Suppressor macrophage treated with lipopolysaccharide for 1 hour (primary cell): ENCODE measurements around the gene TMEM63A.
"Not testable (repeated sequence)": the region's sequence is repeated elsewhere in the genome, so short reads cannot be mapped to it uniquely, and the experiment has no call there.

ENCODE experiments used
- DNase-seq, 3 donors: peaks; one replicate each; pipeline ENCODE4 v3.0.0-alpha.2; 2020 to 2022

The TMEM63A gene

DNA sequence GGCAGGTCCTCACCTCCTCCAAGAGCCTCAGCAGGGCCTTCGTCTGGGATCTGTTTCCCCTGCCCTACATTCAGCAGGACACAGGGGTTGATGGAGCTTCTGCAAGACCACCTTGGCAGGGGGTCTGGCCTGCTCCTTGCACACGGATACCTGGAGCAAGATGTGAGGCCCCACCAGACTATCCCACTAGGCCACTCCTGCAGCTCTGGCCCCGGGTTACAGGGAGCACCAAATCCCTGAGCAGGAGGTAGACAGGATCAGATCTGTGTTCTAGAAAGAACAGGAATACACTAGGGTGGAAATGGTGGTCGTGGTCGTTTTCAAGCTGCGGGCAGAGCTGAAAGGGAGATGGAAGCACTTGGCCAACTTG is 38.8 kb downstream of the TMEM63A start:
- no peak for DNase-seq

DNA sequence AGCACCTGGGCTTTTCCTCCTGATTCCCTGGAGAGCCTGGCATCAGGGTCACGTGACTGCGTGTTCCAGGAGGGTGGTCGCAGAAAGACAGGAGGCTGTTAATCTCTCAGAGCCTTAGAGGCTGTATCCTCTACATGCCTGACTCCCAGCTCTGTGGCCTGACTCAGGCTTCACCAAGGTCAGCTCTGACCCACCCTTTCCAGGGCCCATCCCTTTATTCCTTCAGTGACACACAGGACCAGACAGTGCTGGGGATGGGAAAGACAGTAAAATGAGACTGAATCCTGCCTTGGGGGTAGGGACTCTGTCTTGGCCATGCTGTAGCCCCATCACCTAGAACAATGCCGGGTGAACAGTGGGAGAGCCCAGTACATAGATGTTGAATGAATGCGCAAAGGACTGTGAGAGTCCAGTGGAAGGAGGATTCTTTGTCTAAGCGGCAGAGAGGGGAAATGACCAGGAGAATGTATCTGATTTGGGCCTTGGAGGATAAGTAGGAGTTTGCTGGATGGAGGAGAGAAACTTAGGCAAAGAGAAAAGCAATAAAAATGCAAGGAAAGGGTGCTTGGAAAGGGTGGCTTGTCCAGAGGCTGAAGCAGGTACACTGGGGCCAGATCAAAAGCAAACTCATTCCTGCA is 39.3 kb downstream of the TMEM63A start:
- no peak for DNase-seq

DNA sequence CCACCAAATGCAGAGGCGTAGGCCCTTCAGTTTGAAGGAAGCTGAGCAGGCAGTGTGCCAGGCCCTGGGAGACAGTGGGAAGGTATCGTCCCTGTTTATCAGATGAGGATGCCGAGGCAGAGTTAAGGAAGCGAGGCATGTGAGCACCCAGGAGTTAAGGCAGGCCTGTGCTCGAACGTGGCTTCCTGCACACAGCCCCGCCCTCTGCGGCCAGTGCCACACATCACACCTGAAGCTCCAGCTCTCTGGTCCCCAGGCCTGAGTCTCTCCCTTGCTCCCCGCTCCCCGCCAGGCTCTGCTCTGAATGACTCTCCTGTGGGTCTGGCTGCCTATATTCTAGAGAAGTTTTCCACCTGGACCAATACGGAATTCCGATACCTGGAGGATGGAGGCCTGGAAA is 40.1 kb downstream of the TMEM63A start:
- no peak for DNase-seq

DNA sequence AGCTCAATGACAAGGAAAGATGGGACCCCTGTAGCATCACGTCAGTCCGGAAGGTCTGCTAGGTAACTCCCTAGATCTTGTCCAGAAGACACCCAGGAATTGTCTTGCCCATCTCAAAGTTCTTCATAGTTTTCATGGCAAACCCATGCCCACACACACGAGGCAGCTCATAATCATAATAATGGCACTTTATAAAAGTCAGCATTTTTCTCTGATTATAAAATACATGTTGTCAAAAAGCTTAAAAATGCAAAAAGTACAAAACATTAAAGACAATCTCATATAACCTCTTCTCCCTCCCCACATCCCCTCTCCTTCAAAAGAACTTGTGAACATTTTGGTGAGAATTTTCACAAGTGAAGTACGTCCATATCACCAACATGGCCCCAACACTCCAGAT is 41.5 kb downstream of the TMEM63A start:
- DNase-seq = no peak

DNA sequence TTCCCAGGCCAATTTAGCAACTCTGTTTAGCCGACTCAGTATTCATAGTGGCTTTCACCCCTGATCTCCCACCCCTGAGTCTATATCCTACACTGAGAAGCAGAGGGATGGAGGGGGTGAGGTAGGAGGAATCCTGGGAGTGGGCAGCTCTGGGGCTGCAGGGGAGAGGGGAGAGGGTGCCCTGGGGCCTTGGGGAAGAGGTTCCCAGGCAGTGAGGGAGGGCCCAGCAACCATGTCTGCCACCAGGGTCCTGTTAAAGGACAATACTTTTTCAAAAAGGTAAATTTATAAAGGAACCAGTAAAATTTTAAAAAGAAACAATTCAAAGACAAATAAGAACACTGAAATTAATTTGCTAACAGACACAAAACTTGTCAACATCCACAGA is 42.0 kb downstream of the TMEM63A start:
- DNase-seq = no peak

DNA sequence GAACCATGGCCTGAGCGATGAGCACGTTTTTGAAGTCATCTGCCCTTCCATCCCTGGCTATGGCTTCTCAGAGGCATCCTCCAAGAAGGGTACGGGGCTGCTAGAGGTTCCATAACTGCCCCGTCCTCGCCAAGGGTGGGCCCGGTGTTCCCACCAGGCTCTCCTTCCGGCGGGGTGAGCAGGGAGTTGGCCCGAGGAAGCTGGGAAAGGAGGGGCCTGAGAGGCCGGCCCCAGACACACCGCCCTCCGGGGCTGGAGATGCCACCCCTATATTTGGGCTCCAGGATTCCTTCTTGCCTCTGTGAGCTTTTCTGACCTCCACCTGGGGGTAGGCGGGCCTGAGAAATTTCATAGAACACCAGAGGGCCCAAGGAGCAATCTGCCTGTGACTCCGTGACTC is 43.4 kb downstream of the TMEM63A start:
- DNase-seq = no peak

DNA sequence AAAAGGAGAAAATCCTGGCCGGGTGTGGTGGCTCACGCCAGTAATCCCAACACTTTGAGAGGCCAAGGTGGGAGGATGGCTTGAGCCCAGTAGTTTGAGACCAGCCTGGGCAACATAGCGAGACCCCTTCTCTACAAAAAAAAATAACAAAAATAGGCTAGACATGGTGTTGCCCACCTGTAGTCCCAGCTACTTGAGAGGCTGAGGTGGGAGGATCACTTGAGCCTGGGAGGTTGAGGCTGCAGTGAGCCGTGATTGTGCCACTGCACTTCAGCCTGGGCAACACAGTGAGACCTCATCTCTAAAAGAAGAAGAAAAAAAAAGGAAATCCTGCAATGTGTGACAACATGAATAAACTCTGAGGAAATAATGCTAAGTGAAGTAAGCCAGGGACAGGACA is 45.9 kb downstream of the TMEM63A start:
- not testable (repeated sequence) for DNase-seq

DNA sequence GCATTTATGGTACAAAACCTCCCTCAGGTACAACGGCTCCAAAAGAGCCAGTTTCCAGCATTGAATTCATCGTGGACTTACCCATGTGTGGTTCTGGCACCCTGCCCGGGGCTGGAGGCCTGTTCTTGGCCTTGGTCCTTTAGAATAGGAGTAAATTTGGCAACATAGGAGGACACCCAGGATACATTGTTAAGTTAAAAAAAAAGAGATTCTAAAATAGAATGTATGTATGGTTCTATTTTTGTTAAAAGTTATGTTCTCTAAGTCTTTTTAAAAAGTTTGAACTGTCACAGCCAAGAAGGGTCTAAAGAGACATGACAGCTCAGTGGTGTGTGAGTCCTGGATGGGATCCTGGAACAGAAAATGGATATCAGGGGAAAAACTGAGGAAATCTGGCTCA is 46.3 kb downstream of the TMEM63A start:
- DNase-seq = no peak

DNA sequence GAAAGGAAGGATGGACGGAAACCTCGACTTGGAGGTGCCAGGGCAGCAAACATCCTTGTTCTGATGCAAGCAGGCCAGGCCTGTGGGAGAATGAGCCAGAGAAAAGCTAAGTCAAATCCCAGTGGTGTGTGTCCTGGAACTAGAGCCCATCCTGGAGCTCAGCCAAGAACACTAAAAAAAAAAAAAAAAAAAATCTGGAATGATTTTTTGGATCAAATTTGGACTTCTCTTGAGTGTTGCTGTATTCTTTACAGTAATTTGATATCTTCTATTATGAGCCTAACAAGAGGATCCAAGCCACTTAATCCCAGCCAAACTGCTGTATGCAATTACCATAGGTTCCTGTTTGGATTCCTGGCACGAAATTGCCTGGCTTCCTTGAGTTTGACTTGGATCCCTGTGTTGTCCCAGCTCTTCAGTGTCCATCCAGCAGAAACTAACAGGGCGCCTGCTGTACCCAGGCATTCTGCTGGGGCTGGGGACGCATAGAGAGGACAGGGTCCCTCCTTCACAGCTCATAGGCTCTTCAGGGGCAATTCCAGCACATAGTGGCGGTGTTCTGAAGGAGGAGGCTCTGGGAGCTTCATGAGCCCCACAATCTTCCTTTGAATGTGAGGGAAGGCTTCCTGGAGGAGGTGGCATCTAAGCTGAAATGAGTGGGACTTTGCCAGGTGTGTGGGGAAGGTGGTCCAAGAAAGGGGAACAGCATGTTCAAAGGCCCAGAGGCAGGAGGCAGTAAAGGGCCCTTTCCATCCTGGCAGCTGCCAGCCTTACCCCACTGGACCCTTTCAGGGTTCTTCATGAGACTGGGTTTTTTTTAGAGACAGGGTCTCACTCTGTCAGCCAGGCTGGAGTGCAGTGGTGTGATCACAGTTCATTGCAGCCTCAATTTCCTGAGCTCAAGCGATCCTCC is 47.5 kb downstream of the TMEM63A start:
- no peak for DNase-seq

DNA sequence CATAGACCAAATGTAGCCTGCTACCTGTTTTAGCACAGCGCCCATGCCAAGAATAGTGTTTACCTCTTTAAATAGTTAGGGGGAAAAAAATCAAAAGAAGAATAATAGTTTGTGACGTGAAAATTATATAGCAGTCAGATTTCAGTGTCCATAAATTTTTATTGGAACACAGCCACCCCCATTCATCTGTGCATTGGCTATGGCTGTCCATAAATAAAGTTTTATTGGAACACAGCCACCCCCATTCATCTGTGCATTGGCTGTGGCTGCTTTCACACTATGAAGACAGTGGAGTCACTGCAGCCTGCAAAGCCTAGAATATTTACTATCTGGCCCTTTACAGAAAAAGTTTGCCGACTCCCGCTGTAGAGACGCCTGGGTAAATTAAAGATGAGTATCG is 51.3 kb downstream of the TMEM63A start:
- no peak for DNase-seq

DNA sequence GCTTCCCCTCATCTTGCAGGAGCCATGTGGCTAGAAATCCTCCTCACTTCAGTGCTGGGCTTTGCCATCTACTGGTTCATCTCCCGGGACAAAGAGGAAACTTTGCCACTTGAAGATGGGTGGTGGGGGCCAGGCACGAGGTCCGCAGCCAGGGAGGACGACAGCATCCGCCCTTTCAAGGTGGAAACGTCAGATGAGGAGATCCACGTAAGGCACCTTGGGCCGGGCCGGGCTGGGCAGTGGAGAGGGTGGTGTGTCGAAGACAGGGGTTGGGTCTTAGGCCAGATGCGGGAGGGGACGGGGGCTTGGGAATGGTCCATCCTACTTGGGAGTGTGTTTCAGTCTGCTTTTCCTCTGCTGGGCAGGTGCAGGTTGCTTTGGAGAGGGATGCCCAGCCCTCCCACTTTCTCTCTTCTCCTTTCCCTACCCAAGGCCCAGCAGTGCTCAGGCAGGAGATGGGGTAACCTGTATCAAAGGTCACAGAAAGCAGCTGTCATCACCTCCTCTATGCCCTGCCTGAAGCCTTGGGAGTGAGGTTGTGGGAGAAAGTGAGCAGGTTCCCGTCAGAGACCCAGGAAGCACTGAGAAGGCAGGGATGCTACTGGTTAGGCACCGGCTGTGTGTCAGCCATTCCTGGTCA is 53.4 kb downstream of the TMEM63A start:
- no peak for DNase-seq

DNA sequence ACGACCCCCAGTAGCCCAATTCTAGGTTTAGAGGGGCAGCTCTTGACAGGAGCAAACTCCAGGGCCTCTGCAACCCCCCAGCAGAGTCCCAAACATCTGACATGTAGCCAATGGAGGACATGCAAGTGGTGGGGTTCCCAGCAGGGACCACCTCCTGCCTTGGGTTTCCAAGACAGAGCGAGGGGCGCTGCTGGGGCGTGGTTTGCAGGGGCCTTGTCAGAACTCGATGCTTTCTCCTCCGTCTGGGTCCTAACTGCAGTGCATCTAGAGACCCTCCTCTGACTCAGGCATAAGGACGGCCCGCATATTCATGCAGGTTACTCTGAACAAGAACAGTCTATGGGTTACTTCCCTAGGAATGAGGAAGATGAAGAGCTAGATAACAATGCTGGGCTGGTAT is 55.1 kb downstream of the TMEM63A start:
- DNase-seq = no peak

DNA sequence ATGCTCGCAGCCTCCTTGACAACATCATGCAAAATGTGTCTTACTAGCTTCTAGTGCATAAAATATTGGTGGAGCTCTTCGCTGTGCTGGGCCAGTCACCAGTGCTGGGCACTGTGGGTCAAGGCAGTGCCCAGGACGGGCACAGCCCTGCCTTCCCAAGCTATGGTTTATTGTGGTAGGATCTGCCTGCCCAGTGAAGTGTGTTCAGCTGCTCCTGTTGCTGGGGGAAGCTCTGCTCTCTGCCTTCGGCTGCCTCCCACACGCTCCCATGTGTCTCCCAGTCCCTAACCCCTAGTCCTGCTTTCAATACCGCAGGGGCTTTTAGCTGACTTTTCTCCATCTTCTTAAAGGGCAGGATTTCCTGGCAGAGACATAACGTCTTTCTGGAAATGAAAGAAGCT is 56.6 kb downstream of the TMEM63A start:
- DNase-seq = peak; percentile 17 to 56 (median 53)

DNA sequence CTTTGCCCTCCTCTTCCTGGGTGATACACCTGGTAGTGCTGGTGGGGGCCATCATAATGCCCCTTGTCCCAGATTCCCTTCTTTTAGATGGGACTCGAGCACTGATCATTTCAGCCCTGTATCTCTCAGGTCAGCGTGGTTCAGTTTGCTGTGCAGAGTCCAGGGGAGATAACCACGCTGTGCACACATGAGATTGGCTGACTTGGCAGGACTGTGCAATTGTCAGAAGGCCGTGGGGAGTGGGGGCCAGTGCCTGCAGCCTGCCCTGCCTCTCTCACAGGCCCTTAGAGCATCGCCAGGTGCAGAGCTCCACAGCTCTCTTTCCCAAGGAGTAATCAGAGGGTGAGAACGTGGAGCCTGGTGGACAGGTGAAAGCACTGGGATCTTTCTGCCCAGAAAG is 57.1 kb downstream of the TMEM63A start:
- DNase-seq = no peak

DNA sequence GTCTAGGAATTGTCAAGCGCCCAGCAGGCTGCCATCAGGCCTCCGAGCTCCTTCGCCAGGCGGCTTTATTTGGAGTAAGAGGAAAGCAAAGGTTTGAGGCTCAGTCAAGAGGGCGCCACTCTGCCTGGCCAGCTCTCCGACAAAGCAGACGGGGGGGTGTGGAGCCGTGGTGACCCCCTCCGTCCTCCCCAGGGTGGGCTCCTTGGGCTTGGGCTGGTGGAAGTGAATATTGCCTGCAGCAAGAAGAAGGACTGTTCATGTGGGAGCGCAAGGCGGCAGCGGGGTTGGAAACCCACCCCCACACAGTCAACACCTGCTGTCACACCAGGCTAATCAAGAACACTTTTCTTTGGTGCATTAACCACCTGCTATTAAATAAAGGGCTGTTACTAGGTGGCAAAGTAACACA is 57.6 kb downstream of the TMEM63A start:
- DNase-seq = no peak

DNA sequence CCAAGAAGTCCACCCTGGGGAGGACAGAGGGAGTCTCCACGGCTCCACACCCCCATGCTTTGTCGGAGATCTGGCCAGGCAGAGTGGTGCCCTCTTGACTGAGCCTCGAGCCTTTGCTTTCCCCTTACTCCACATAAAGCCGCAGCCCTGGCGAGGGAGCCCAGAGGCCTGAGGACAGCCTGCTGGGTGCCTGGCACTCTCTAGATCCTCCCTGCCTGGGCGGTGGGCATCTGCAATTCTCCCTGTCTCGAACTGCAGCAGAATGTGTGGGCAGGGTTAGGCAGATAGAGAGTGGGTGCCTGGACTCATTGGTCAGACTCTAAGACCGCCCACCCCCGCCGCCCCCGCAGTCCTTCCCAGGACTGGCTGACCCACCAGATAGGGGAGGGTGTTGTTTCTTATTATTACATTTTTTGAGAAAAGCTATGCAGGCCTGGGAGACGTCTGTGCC is 58.3 kb downstream of the TMEM63A start:
- no peak for DNase-seq

DNA sequence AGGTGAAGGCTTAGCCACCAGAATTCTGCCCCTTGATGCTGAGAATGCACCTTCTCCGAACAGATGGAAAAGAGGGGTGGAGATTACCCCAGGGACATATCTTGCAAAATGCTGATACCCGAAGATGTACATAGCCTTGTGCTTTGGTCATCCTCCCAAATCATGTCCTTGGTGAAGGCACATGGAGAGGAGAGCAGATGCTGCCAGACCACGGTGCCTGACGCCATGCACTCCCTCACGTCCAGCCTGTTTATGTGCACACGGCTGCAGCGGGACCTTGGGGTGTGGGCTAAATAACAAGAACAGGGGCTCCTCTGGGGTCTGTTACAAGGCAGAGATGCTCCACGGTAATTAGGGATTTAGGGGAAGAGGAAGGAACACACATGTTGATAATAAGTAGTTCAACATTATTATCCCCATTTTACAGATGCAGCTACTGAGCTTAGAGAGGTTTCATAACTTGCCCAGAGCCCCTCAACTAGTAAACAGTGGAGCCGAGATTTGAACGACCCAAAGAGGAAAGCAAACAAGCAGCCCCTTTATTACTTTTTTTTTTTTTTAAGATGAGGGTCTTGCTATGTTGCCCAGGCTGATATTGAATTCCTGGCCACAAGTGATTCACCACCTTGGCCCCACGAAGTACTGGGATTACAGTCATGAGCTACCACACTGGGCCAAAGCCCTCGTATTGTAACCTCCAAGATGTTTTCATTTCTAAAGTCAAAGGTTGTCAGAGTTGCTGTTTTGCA is 59.4 kb downstream of the TMEM63A start:
- DNase-seq = no peak

DNA sequence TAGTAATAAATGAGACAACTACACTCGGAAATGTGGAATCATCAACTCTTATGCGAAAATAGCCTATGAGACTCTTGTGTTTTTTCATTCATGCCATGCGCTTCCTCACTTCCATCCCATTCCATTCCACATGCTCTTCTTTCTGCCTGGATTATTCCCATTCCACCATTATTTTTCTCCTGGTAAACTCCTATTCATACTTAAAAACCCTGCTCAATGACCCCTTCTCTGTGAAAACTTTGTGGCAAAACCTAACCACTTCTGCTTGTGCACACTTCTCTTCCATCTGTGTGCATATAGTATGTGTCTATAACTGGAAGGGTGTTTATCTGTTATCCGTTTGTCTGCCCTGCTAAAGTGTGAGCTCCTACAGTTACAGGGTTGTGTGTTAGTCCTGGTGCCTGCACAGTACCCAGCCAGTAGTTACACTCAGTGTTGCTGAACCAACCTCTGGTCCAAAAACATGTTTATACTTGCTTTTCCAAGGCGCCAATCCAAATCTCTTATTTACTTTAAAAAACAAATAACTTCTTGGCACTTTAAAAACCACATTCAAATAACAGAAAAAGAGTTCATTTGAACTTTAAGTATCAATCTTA is 61.6 kb downstream of the TMEM63A start:
- DNase-seq = no peak

DNA sequence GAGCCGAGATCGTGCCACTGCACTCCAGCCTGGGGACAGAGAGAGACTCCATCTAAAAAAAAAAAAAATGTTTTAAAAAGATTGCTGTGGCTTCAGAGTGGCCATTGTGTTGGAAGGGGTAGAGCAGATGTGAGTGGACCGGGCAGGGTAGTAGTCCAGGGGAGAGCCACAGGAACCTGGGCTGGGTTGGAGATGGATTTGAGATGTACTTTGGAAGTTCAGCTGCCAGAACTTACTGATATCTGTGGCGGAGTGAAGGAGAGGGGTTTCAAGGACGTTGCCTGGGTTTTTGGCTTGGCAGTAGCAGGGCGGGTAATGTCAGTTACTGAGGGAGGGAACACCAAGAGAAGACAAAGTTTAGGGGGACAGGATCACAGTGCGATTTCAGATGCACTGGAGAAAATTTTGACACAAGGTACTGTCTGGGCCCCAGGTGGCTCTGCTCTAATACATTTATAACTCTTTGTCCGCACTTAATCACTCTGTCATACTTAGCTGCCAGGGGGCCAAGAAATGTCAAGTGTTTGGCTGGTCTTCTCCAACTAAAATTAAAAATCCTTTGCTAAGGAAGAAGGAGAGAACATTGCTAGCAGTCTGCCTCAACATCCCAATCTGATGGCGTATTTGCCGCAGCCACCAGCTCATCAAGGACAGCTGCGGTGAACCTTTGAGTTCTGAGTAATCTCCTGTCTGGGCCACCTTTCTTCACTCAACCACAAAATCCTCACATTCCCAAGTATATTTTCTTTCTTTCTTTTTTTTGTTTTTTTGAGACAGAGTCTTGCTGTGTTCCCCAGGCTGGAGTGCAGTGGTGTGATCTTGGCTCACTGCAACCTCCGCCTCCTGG is 62.6 kb downstream of the TMEM63A start:
- DNase-seq = no peak

DNA sequence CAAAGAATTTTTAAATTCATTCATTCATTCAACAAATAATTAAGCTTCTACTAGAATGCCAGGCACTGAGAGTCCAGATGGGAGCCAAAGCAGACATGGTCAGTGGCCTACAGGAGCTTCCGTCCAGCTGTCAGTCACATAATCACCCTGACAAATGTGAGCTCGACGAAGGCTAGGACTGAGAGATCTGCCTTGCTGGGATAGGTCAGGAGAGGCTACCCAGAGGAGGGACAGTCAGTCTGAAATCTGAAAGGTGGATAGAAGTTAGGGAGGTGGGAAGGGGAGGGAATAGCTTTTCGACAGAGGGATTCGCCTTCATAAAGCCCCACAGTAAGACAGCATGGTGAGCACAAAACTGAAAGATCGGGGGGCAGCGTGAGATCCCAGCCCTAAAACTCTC is 64.0 kb downstream of the TMEM63A start:
- DNase-seq = no peak

DNA sequence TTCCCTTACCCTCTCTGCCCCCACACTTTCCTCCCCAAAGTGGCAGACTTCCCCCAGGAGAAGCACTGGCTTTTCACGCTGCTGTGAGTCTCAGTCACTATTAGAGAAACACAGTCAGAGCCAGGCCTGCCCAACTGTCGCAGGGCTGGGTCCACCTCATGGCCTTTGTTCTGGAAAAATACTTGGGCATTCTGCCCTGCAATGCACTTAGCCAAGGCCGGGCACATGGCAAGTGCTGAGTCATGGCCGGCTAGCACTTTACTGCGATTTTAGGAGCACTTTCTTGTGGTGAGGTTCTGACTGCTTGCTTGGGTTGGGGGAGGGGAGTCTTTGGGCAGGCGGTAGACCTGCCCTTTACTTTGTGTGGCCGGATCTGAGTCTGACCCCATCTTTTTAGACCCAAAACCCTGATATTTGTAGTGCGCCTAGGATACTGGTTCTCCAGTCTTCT is 64.5 kb downstream of the TMEM63A start:
- DNase-seq = peak; percentile 53 to 67 (median 60)
